Upper lobe of left lung (tissue), 4 donors: ENCODE data around the gene PPP2R2C.

ENCODE experiments used
- CTCF ChIP-seq, 6 experiments: fragments of 450-650 bp in 4 of 6; fragments of 200-600 bp in 2 of 6; sonication (generic) in 2 of 6; IDR thresholded peaks; one replicate each; pipeline ENCODE4 v1.5.1; 2016 to 2019; ENCODE audit warnings: antibody characterized with exemption in 6 of 6
- EP300 ChIP-seq, 4 donors: sonication (generic); formaldehyde crosslinking; IDR thresholded peaks; one replicate each; pipeline ENCODE4 v1.5.1; 2017; ENCODE audit warnings: antibody characterized with exemption in 4 of 4, control low read depth in 2 of 4

- TF ChIP-seq CTCF (IDR thresholded peaks at IDR 0.05) (no peak), EP300 (IDR thresholded peaks at IDR 0.05) (no peak)
These were observed 147.9 kb downstream of the PPP2R2C start for GRCh38 chr4:6324461-6324998.
